ENCODE results near the gene ZNF524. TPM values are rescaled to one million over a fixed set of nuclear protein-coding genes. Genes with fewer than 3 reads are reported as not detected.

ZNF524 gene
- total RNA-seq, 1 experiment from 2014 or later = 5.5 TPM

- TF ChIP-seq ARID4B (CRISPR knock-in tag; IDR thresholded peaks at IDR 0.05; ENCODE audit: borderline replicate concordance) (no peak), ERG (CRISPR knock-in tag; IDR thresholded peaks at IDR 0.05) (no peak), NFYB (CRISPR knock-in tag; conservative IDR thresholded peaks at IDR 0.05; ENCODE audit: low read depth) (no peak), USF2 (CRISPR knock-in tag; IDR thresholded peaks at IDR 0.05) (no peak)
Observed at GRCh38 chr19:55621673-55622231, 21.7 kb downstream of the ZNF524 start (continued).

GRCh38 chr19:55622242-55622969 lies 22.3 kb downstream of the ZNF524 start:
- no peak for DNase-seq (ENCODE audit: low spot score)
- POLR2A ChIA-PET = interaction anchor here (2.6 kb wide), 1 partner anchor 16 kb away, joined by 10 read pairs; no protein-coding TSS in a partner anchor
- Mint-ChIP-seq H3K27ac (no peak overlapping the region), H3K27me3 (ENCODE audit: low read depth) (peaks cover 11% of the 10 kb centered on the region; the same call in 1 of the 2 replicates), H3K36me3 (peaks cover 15% of the 10 kb centered on the region), H3K4me3 (no peak overlapping the region), H3K4me1 (peaks cover 16% of the 10 kb centered on the region), H3K9me3 (0 out of 2 replicates have a peak, but pooled peaks cover 3% of the 10 kb centered on the region)
- ATAC-seq = no peak
- TF ChIP-seq MAX (CRISPR knock-in tag; IDR thresholded peaks at IDR 0.05) = no peak
- CTCF ChIA-PET = interaction anchor here (0.8 to 0.9 kb wide), 2 partner anchors 10 to 16 kb away, joined by 3 to 4 read pairs; no protein-coding TSS in a partner anchor

GRCh38 chr19:55623130-55623529 lies 23.0 kb downstream of the ZNF524 start:
- Mint-ChIP-seq H3K4me3 (no peak overlapping the region; the same call in 1 of the 2 replicates), H3K36me3 (peaks cover 11% of the 10 kb centered on the region), H3K4me1 (peaks cover 15% of the 10 kb centered on the region), H3K27ac (no peak overlapping the region), H3K27me3 (ENCODE audit: low read depth) (peaks cover 14% of the 10 kb centered on the region), H3K9me3 (0 out of 2 replicates have a peak, but pooled peaks cover 3% of the 10 kb centered on the region)
- no peak for ATAC-seq
- POLR2A ChIA-PET = interaction anchor here (2.6 kb wide), 1 partner anchor 17 kb away, joined by 10 read pairs; no protein-coding TSS in a partner anchor
- CTCF ChIA-PET = interaction anchor here (0.8 to 2.7 kb wide), 3 partner anchors 9 to 31 kb away, joined by 4 to 34 read pairs (median 14); partner anchors contain the start of gene ZNF865
- DNase-seq (ENCODE audit: low spot score) = no peak
- TF ChIP-seq NR3C1 (CRISPR knock-in tag; conservative IDR thresholded peaks at IDR 0.05; ENCODE audit: low read depth) = no peak
- no peak for TF ChIP-seq SMAD3 (CRISPR knock-in tag; IDR thresholded peaks at IDR 0.05; ENCODE audit: borderline replicate concordance)
- TF ChIP-seq ZSCAN18 (CRISPR knock-in tag; IDR thresholded peaks at IDR 0.05) = no peak
- no peak for TF ChIP-seq NFATC4 (CRISPR knock-in tag; IDR thresholded peaks at IDR 0.05)
- no peak for TF ChIP-seq ZBTB21 (CRISPR knock-in tag; IDR thresholded peaks at IDR 0.05; ENCODE audit: borderline replicate concordance)
- no peak for TF ChIP-seq ZNF512 (CRISPR knock-in tag; IDR thresholded peaks at IDR 0.05; ENCODE audit: borderline replicate concordance)
- TF ChIP-seq ATF3 (CRISPR knock-in tag; conservative IDR thresholded peaks at IDR 0.05) = no peak
- TF ChIP-seq E2F4 (CRISPR knock-in tag; IDR thresholded peaks at IDR 0.05; ENCODE audit: borderline replicate concordance, low read depth) = no peak
- no peak for TF ChIP-seq ZNF423 (CRISPR knock-in tag; IDR thresholded peaks at IDR 0.05)
- no peak for TF ChIP-seq JUN (CRISPR knock-in tag; IDR thresholded peaks at IDR 0.05)
- no peak for TF ChIP-seq ESRRA (CRISPR knock-in tag; IDR thresholded peaks at IDR 0.05; ENCODE audit: borderline replicate concordance)
- TF ChIP-seq NFE2L1 (CRISPR knock-in tag; IDR thresholded peaks at IDR 0.05) = no peak
- no peak for TF ChIP-seq NR2C2 (CRISPR knock-in tag; IDR thresholded peaks at IDR 0.05)
- TF ChIP-seq ZNF138 (CRISPR knock-in tag; conservative IDR thresholded peaks at IDR 0.05) = no peak
- no peak for TF ChIP-seq ZNF219 (CRISPR knock-in tag; IDR thresholded peaks at IDR 0.05; ENCODE audit: borderline replicate concordance)

Measured in WTC11 (cell line).